ENCODE data around the gene TRIM41.

GRCh38 chr5:181235323-181235688 lies 12.2 kb downstream of the TRIM41 start:
- TF ChIP-seq CTCF (conservative IDR thresholded peaks at IDR 0.05), result no peak
- TF ChIP-seq EZH2 (IDR thresholded peaks at IDR 0.05; ENCODE audit: low read depth), result no peak
